Dermis blood vessel endothelial cell (primary cell): ENCODE data around the gene GDPD5. TPM values are rescaled to one million over a fixed set of nuclear protein-coding genes. Genes with fewer than 3 reads are reported as not detected.

ENCODE experiments used
- DNase-seq: peaks from one replicate; pipeline ENCODE4 v3.0.0; 2010
- total RNA-seq: library from RNA; depleted of rRNA; stranded (reverse); fragments of >200 nt; gene quantifications from 2 replicates; pipeline ENCODE4 v1.2.3, GENCODE V29; 2014

GDPD5 gene
- total RNA-seq, 1 donor from 2014 or later = 37.4 TPM

DNA sequence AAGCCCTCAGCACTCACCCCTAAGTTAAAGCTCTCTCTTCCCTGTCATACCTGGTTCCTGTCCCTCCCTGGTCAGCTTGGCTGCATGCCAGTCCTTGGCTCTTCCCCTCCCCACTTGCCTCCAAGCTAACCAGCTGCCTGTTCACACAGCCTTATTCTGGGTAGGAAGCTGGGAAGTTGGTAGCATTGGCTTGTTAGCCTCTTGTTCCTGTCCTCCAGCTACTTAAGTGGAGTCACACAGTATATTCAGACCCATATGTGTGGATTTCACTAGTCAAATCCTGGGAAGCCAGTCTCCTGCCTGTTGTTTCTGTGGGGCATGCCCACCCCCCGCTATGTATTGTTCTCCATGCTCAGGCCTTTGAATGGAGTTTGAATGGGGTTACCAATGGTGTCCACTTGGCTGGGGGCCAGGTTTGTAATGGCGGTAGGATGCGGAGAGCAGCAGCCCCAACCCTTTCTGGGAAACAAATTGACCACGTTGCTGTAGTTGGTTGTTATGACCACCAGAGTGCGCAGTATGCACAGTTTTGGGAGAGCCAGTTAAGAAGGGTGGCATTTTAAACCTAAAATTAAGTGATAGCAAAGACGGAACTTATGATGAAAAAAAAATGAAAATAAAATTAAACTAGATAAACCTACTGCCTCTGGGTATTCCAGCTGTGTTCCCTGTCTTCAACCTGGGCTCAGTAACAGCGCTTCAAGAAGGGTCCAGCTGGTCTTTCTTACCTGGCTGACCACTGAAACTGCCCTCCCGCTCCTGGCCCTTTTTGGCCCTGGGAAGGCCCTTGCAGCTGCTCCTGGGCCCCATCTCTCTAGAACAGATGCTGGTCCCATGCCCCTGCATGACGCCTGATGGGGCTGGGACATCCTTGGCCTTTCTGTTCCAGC, 137.1 kb downstream of the GDPD5 start:
- DNase-seq = peak; percentile 95

DNA sequence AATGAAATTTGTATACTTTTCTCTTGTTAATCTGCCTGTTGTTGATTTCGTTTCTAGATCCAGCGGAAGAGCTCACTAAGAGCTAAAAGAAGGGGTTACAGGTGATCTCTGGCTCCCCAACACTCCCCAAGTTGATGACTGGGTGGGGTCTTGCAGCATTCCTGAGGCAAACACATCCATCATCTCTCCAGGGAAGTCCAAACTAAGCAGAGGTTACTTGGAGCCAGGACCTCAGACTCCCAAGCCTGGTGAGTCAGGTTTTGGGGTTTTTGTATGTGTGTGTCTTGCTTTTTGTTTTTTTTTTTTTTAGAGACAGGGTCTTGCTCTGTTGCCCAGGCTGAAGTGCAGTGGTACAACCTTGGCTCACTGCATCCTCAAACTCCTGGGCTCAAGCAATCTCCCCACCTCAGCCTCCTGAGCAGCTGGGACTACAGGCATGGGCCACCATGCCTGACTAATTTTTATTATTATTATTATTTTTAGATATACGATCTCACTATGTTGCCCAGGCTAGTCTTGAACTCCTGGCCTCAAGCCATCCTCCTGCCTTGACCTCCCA, 137.9 kb downstream of the GDPD5 start:
- DNase-seq = no peak

DNA sequence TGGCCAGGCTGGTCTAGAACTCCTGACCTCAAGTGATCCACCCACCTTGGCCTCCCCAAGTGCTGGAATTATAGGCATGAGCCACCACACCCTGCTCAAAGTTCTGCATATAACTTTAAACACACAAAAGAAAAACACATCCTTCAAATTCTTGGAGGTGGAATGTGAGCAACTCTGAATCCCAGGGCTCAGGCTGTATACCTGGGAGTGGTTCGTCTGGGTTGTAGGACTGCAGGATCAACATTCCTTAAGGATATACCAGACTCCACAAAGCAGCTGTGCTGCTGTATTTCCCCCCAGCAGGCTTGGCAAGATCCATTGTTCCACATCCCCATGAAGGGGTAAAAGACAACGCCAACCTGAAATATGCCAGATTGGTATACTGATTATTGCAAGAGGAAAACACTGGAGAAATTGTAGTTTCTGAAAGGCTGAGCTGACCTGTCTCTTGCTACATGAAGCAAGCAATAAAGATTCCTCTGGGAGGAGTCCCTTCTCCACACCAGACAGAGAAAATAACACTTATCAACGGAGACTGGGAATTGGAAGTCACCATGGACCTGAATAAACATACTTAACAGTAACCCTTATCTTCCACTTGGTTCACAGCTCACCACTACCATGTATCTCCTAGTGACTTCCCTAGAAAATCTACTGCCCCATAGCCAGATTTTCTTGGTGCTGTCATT, 138.7 kb downstream of the GDPD5 start:
- no peak for DNase-seq

Other genes with a start within 250 kb of the GDPD5 start
- 223 and 280 TPM in 2 replicates for gene ARRB1, start 174.3 kb downstream of the GDPD5 start, total RNA-seq
- gene RPS3, start 126.4 kb downstream of the GDPD5 start, total RNA-seq = 2,018 and 2,797 TPM in 2 replicates
- 0.85 and 1.5 TPM in 2 replicates for gene KLHL35, start 92.7 kb downstream of the GDPD5 start, total RNA-seq
- 552 and 903 TPM in 2 replicates for gene SERPINH1, start 36.3 kb upstream of the GDPD5 start, total RNA-seq
- gene MAP6, start 143.1 kb upstream of the GDPD5 start, total RNA-seq = 0.14 and 0.51 TPM in 2 replicates
- gene MOGAT2, start 191.9 kb upstream of the GDPD5 start, total RNA-seq = not detected in 2 replicates
- 0.68 and 2.1 TPM in 2 replicates for gene DGAT2, start 242.8 kb upstream of the GDPD5 start, total RNA-seq